Ectodermal cell (in vitro differentiated cells): Measurements from ENCODE around the gene HIVEP1.

Experiments
- H3K27ac ChIP-seq: 2 replicates; pipeline ENCODE4 v1.7.0; 2013; ENCODE audit warnings: mild to moderate bottlenecking, low read depth, low read length; ENCODE audit not compliant: insufficient read depth, poor library complexity, severe bottlenecking
- H3K27me3 ChIP-seq: 2 replicates; pipeline ENCODE4 v1.7.0; 2013; ENCODE audit warnings: mild to moderate bottlenecking, low read length; ENCODE audit not compliant: insufficient read depth, control insufficient read depth, poor library complexity, severe bottlenecking
- H3K36me3 ChIP-seq: one replicate; pipeline ENCODE4 v1.7.0; 2013; ENCODE audit warnings: low read length; ENCODE audit not compliant: control insufficient read depth, insufficient read depth
- H3K4me1 ChIP-seq: one replicate; pipeline ENCODE4 v1.7.0; 2013; ENCODE audit warnings: low read length; ENCODE audit not compliant: control insufficient read depth, insufficient read depth
- H3K4me3 ChIP-seq: 2 replicates; pipeline ENCODE4 v1.7.0; 2013; ENCODE audit warnings: low read depth, low read length, control low read depth; ENCODE audit not compliant: insufficient read depth
- H3K9me3 ChIP-seq: 2 replicates; pipeline ENCODE4 v1.7.0; 2013; ENCODE audit warnings: mild to moderate bottlenecking, low read length, moderate library complexity; ENCODE audit not compliant: control insufficient read depth
- WGBS, 2 experiments: methylation state at CpG; one replicate each; pipeline ENCODE4 v1.1.7; 2013; ENCODE audit warnings: missing lambda C conversion rate in 2 of 2; 5-methylcytosine and 5-hydroxymethylcytosine counted together

HIVEP1 gene

DNA sequence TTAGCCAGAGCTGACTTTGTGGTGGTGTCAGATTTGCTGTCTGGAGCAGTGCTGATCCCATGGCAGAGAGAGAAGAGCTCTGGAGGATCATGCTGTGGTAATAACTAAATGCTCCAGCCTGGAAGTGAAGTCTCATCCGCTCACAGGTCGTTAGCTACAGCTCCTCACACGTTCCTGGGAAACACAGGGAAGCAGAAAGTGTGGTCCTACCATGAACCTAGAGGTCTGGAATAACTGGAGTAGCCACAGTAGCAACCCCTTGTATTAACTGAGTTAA lies 2.7 kb downstream of the HIVEP1 start:
- 84 to 89% methylated on average over 3 of the region's 3 CpGs for WGBS, 2 experiments
- peaks cover 18% of the 10 kb centered on the region for H3K36me3 ChIP-seq
- no peak overlapping the region for H3K27ac ChIP-seq
- H3K9me3 ChIP-seq = no peaks in the 10 kb centered on the region
- peaks cover 6% of the 10 kb centered on the region for H3K4me1 ChIP-seq
- no peak overlapping the region for H3K4me3 ChIP-seq
- H3K27me3 ChIP-seq = peaks cover 7% of the 10 kb centered on the region

DNA sequence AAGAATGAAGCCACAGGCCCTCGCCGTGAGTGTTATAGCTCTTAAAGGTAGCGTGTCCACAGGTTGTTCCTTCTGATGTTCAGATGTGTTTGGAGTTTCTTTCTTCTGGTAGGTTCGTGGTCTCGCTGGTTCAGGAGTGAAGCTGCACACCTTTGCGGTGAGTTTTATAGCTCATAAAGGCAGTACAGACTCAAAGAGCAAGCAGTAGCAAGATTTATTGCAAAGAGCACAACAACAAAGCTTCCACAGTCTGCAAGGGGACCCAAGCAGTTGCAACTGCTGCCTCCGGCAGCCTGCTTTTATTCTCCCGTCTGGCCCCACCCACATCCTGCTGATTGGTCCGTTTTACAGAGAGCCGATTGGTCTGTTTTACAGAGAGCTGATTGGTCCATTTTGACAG lies 5.2 kb downstream of the HIVEP1 start:
- Histone ChIP-seq H3K27me3 (no peaks in the 10 kb centered on the region), H3K36me3 (peaks cover 18% of the 10 kb centered on the region), H3K27ac (no peak overlapping the region), H3K9me3 (no peaks in the 10 kb centered on the region), H3K4me1 (no peaks in the 10 kb centered on the region), H3K4me3 (no peak overlapping the region)
- WGBS, 2 experiments = 93 to 96% methylated on average over 10 of the region's 10 CpGs

GRCh38 chr6:12017876-12018401 lies 5.8 kb downstream of the HIVEP1 start:
- H3K27ac ChIP-seq = no peak overlapping the region
- H3K27me3 ChIP-seq = no peaks in the 10 kb centered on the region
- no peaks in the 10 kb centered on the region for H3K9me3 ChIP-seq
- H3K4me1 ChIP-seq = no peaks in the 10 kb centered on the region
- H3K36me3 ChIP-seq = peaks cover 18% of the 10 kb centered on the region
- no peak overlapping the region for H3K4me3 ChIP-seq
- 93 to 94% methylated on average over 34 of the region's 34 CpGs for WGBS, 2 experiments

- H3K36me3 ChIP-seq = peaks cover 18% of the 10 kb centered on the region
Measured at GRCh38 chr6:12020187-12020791, 8.2 kb downstream of the HIVEP1 start.

GRCh38 chr6:12022481-12022880 lies 10.4 kb downstream of the HIVEP1 start:
- H3K36me3 ChIP-seq = peaks cover under 1% of the 10 kb centered on the region
- no peaks in the 10 kb centered on the region for H3K4me1 ChIP-seq
- WGBS, 2 experiments = 100% methylated on average over 1 of the region's 1 CpG
- no peaks in the 10 kb centered on the region for H3K9me3 ChIP-seq
- H3K27ac ChIP-seq = no peak overlapping the region
- H3K4me3 ChIP-seq = no peak overlapping the region
- H3K27me3 ChIP-seq = no peaks in the 10 kb centered on the region

More at GRCh38 chr6:12020187-12020791, 8.2 kb downstream of the HIVEP1 start:
- Histone ChIP-seq H3K4me3 (no peak overlapping the region), H3K9me3 (no peaks in the 10 kb centered on the region), H3K4me1 (no peaks in the 10 kb centered on the region), H3K27ac (no peak overlapping the region), H3K27me3 (no peaks in the 10 kb centered on the region)
- 95 to 98% methylated on average over 12 of the region's 12 CpGs for WGBS, 2 experiments

DNA sequence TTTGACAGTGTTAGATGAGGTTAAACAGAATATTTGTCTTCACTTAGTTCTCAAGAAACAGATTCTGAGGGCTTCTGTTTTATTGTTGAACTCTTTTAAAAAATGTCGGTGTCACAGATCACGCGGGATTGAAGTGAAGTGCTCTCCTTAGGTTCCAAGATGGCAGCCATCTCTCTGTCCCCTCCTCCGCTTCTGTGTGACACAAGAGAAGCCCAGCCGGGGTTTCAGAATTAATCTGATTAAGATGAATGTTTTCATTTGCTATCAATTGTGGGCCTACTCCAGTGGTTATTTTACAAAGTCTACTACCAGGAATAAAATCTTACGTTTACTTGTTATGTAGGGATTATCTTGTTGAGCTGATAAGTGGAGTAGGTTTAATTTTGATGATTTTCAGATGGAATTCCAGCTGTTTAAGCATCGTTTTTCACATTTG lies 10.9 kb downstream of the HIVEP1 start:
- H3K36me3 ChIP-seq = no peaks in the 10 kb centered on the region
- H3K4me1 ChIP-seq = no peaks in the 10 kb centered on the region
- H3K27ac ChIP-seq = no peak overlapping the region
- WGBS, 2 experiments = 89 to 93% methylated on average over 7 of the region's 7 CpGs
- H3K4me3 ChIP-seq = no peak overlapping the region
- H3K9me3 ChIP-seq = no peaks in the 10 kb centered on the region
- H3K27me3 ChIP-seq = no peaks in the 10 kb centered on the region

- Histone ChIP-seq H3K9me3 (no peaks in the 10 kb centered on the region), H3K4me3 (no peak overlapping the region), H3K4me1 (no peaks in the 10 kb centered on the region), H3K27me3 (no peaks in the 10 kb centered on the region), H3K36me3 (no peaks in the 10 kb centered on the region), H3K27ac (no peak overlapping the region)
- WGBS, 2 experiments = 87 to 94% methylated on average over 2 of the region's 2 CpGs
Measured at GRCh38 chr6:12024216-12024615, 12.1 kb downstream of the HIVEP1 start.

GRCh38 chr6:12024699-12025434 lies 12.8 kb downstream of the HIVEP1 start:
- no peaks in the 10 kb centered on the region for H3K27me3 ChIP-seq
- no peaks in the 10 kb centered on the region for H3K36me3 ChIP-seq
- H3K9me3 ChIP-seq = no peaks in the 10 kb centered on the region
- H3K4me1 ChIP-seq = no peaks in the 10 kb centered on the region
- H3K27ac ChIP-seq = no peak overlapping the region
- no peak overlapping the region for H3K4me3 ChIP-seq
- 95 to 97% methylated on average over 4 of the region's 4 CpGs for WGBS, 2 experiments

DNA sequence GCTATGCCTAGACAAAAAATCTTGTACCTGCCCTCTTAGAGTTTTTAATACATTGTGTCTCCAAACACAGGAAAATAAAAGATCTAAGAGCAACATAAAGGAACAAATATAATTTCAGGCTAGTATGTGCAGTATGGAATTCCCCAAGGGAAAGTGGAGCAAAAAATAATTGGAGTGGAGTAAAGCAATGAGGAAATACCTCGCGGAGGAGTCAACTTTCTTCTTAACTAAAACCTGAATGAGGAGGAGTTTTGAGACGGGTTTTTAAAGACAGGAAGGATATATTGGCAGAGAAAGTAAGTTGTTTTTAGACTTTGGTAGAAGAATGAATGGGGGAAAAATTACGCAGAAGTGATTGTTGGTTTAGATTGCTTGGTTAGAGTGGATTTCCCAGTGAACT lies 14.0 kb downstream of the HIVEP1 start:
- Histone ChIP-seq H3K4me1 (no peaks in the 10 kb centered on the region), H3K36me3 (no peaks in the 10 kb centered on the region), H3K27me3 (no peaks in the 10 kb centered on the region), H3K4me3 (no peak overlapping the region), H3K27ac (no peak overlapping the region), H3K9me3 (no peaks in the 10 kb centered on the region)
- 95 to 97% methylated on average over 4 of the region's 4 CpGs for WGBS, 2 experiments

DNA sequence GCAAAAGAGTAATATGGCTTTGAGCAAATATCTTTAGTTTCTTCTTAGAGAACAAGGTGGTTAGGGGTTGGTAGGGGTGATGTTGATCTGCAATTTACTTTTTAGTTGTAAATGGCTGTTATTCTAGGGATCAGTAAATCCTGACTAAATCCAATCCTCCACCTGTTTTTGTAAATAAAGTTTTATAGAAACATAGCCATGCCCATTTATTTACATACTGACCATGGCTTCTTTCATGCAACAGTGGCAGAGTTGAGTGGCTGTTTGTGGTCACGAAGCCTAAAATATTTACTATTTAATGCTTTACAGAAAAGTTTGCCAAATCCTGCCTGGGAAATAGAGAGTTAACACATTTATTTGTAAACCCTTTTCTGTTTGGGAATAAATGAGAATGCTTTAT lies 14.7 kb downstream of the HIVEP1 start:
- no peaks in the 10 kb centered on the region for H3K4me1 ChIP-seq
- no peak overlapping the region for H3K4me3 ChIP-seq
- H3K27ac ChIP-seq = no peak overlapping the region
- H3K36me3 ChIP-seq = no peaks in the 10 kb centered on the region
- 92 to 100% methylated on average over 1 of the region's 1 CpG for WGBS, 2 experiments
- no peaks in the 10 kb centered on the region for H3K27me3 ChIP-seq
- H3K9me3 ChIP-seq = no peaks in the 10 kb centered on the region
